GM18520 (cell line): ENCODE results near the gene NBPF1.
"Not testable (repeated sequence)": the region's sequence is repeated elsewhere in the genome, so short reads cannot be mapped to it uniquely, and the experiment has no call there.

ENCODE experiments used
- ATAC-seq: cut with Tn5 transposase; IDR thresholded peaks from one replicate; pipeline ENCODE4 v1.9.1; 2021; ENCODE audit not compliant: unreplicated experiment

Gene NBPF1

DNA sequence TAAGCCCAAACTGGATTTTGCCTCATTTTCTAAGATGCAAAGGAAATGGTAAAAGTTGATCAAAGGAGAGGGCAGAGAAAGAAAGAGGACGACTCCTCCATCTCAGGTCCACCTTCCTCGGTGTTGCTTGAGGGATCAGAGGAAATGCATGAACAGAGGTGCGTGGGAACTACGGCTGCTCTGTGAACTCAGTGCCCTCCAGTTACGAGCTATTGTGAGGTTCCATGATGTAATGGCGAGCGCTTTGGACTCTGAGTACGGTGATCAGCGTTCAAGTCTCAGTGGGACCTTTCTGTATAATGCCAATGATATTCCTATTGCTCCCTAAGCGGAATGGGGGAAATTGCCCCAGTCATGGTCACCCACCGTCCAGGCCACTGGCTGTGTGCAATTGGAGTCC lies 60.1 kb downstream of the NBPF1 start:
- ATAC-seq, result not testable (repeated sequence)

DNA sequence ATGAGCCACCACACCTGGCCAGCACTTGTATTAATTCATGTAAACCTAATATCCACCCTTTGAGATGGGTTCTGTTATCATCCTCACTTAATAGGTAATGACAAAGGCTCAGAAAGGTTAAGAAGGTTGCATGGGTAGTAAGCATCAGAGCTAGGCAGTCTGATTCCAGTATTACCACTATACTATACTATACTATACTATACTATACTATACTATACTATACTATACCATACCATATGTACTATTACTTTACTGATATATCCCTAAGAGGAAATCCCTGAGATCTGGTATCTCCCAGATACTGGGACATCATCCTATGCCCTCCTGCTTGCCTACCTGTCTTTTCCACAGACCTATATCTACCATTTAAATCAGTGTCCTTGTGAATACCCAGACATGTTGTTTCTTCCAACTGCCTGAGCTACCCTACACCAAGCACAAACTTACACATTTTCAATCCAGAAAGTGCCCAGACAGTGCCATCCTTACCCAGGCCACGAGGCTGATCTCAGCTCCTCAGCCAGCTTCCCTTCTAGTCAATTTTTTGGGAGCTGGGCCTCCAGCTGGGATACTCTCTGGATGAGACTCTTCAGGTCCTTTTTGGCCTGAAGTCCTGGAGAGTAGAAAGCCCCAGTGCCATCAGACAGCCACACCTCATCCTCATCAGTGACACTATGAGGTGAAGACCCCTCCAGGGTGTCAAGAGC lies 63.0 kb downstream of the NBPF1 start:
- not testable (repeated sequence) for ATAC-seq

GRCh38 chr1:16549545-16549944 lies 63.8 kb downstream of the NBPF1 start:
- not testable (repeated sequence) for ATAC-seq

- not testable (repeated sequence) for ATAC-seq
These were observed 65.7 kb downstream of the NBPF1 start for GRCh38 chr1:16547502-16548241.

GRCh38 chr1:16545682-16546095 lies 67.7 kb downstream of the NBPF1 start:
- not testable (repeated sequence) for ATAC-seq

- not testable (repeated sequence) for ATAC-seq
These were observed 72.9 kb downstream of the NBPF1 start for GRCh38 chr1:16540421-16540893.

- not testable (repeated sequence) for ATAC-seq
These were observed 75.8 kb downstream of the NBPF1 start for GRCh38 chr1:16537528-16537927.

GRCh38 chr1:16536796-16537195 lies 76.6 kb downstream of the NBPF1 start:
- ATAC-seq, result not testable (repeated sequence)

DNA sequence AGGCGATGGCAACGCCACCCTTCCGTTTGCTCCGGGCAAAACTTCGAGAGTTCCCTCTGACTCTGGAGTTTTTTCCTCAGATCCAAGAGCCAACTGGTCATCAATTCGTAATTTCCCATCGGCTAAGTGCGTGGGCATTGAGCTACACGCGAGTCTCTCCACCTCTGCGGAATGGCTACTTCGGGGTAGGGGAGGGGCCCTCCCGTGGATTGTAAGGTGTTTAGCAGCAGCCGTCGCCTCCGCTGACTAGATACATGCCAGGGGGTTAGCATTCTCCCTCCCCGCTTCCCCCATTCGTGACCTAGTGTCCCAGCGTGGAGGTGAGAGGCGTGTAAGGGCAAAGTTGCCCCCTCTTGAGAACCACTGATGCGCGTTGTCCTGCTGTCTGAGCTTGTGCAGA lies 77.5 kb downstream of the NBPF1 start:
- ATAC-seq, result not testable (repeated sequence)

GRCh38 chr1:16535487-16535886 lies 77.9 kb downstream of the NBPF1 start:
- ATAC-seq, result not testable (repeated sequence)

DNA sequence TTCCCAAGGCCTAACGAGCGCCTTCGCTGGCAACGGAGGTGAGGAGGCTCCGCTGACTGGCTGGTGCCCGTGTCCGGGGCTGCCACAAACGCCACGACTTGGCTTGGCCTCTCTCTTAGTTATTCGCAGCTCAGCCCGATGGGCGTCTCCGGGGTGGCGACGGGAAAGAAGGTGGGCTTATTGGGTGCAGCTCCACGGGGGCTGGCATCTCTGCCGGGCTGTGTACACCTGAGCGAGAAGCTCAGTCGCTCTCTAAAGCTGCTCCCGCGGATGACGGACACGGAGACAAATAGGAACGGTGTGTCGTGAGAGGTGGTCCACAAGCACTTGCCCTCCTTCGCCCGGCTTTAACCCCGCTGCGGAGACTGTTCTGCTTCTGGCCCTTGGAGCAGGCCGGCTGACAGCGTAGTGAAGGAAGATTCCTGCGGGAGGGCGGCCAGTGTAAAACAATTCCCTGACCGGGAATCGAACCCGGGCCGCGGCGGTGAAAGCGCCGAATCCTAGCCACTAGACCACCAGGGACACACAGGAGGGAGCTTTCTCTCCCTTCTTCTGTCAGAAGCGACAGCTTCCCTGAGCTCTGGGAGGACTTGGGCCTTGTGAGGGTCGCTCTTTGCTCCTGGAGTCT lies 78.4 kb downstream of the NBPF1 start:
- not testable (repeated sequence) for ATAC-seq

- not testable (repeated sequence) for ATAC-seq
These were observed 79.0 kb downstream of the NBPF1 start for GRCh38 chr1:16534239-16534828.

DNA sequence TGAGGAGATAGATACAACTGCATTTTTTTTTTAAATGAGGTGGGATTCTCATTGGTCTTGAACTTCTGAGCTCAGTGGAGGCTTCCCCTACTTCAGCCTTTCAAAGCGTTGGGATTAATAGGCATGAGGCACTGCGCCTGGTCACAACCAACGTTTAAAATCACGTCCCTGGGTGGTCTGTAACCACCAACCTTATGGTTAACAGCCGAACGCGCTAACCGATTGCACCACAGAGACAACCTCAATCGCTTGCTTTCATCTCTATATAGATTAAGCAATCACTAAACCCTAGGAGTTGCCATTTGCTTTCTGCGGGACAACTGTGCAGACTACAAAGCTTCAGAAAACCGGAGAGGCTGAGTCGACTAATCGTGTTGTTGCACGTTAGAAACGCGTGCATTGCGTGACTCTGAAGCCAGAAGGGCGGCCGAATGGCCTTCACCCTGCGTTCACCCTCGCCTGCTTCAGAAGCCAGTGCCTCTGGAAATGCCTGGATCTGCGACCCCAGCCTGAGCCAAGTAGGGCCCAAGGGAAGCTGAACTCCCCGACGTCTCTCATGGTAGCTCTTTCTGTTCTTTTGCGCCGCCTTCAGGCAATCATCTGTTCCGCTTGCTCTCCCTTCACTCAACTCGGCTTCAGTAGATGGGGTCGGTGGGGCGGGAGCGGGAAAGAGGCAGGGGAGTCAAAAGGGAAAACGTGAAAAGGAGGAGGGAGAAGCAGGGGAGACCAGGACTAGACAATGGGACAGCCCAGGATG lies 81.0 kb downstream of the NBPF1 start:
- not testable (repeated sequence) for ATAC-seq

GRCh38 chr1:16528338-16528737 lies 85.0 kb downstream of the NBPF1 start:
- ATAC-seq, result not testable (repeated sequence)

- not testable (repeated sequence) for ATAC-seq
These were observed 87.6 kb downstream of the NBPF1 start for GRCh38 chr1:16525769-16526168.

- not testable (repeated sequence) for ATAC-seq
These were observed 91.7 kb downstream of the NBPF1 start for GRCh38 chr1:16521679-16522078.

DNA sequence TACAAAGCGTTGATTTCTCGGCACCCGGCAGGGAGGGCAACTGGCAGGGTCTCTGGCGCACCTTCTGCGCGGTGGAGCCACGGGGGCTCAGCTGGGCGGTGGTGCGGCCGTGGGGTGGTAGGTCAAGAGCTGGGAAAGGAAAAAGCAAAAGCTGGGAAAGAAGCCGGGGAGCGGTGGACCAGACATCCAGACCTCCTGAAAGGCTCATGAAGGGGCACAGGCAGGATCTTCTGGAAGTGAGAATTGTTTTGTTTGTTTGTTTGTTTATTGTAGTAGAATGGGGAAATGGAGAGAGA lies 92.1 kb downstream of the NBPF1 start:
- no peak for ATAC-seq

DNA sequence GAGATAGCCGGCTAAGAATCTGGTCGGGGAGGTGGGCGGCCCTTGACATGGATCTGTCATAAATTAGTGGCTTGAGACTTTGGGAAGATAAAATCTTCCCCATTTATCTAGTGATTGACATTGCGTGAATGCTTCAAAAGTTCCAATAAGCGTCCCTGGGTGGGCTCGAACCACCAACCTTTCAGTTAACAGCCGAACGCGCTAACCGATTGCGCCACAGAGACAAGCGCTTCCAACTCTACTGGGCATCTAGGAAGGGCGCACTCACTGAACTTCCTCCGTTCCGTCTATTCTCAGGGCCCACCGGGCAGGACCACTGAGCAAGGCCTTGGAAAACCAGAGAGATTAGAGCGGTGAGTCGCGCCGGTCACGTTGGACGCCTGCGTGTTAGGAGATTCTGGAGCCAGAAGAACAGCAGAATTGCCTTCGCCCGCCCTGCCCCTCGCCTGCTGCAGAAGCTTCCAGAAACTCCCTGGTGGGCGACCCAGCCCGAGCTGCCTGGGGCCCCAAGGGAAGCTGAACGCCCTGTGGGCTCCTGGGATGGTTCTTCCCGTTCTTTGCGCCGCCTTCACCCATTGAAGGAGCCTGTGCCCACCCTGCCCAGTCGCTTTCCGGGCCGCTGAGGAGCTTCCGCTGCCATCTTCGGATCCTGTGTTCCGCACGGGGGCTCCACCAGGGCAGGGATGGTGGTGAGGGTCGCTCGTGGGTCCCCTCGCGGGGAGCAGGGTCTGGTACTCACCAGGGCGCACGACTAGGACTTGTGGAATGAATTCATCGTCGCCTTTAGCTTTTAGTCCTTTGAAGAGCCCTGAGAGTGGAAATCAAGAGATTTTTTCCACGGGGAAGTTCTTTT lies 92.7 kb downstream of the NBPF1 start:
- not testable (repeated sequence) for ATAC-seq

DNA sequence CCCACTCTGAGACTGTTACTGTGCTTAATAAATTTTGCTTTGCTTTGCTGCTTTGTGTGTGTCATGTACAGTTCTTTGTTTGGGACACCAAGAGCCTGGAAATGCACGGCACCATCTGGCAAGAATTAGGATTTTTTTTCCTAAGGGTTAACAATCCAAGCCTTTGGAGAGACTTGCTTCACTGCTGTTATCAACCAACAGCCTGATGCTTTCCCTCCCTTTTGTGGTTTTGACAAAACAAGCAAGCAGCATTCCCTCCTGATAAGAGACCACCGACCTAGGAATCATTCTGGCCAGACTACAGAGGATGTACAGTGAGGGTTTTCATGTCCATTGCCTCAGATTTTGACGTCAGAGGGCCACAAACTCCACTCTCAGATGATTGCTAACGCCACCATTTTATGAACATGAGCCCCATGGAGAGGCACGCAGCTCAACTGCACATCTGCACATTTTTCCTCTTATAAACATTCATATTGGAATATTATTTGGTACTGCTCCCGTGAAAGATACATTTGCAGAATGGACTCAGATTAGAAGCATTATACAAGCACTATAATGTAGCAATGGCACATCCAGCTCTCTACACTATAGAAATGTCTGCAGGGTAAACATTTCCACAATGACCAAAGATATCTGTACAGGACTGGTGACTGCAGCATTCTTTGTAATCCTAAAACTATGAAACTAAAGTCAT lies 94.0 kb downstream of the NBPF1 start:
- ATAC-seq, result not testable (repeated sequence)
